HG03095 (cell line): ENCODE results near the gene ZNF578.
"Not testable (repeated sequence)": the region's sequence is repeated elsewhere in the genome, so short reads cannot be mapped to it uniquely, and the experiment has no call there.

Experiments
- ATAC-seq: cut with Tn5 transposase; IDR thresholded peaks from one replicate; pipeline ENCODE4 v1.9.1; 2021; ENCODE audit warnings: moderate library complexity; ENCODE audit not compliant: unreplicated experiment

The ZNF578 gene

GRCh38 chr19:52507266-52507665, 53.9 kb downstream of the ZNF578 start:
- no peak for ATAC-seq

GRCh38 chr19:52516191-52516590, 62.8 kb downstream of the ZNF578 start:
- ATAC-seq, result no peak

GRCh38 chr19:52518646-52519045, 65.3 kb downstream of the ZNF578 start:
- no peak for ATAC-seq

- not testable (repeated sequence) for ATAC-seq
Measured at GRCh38 chr19:52519175-52519574, 65.8 kb downstream of the ZNF578 start.

GRCh38 chr19:52520013-52520412, 66.7 kb downstream of the ZNF578 start:
- no peak for ATAC-seq

- no peak for ATAC-seq
Measured at GRCh38 chr19:52522551-52522950, 69.2 kb downstream of the ZNF578 start.

GRCh38 chr19:52524086-52524485, 70.7 kb downstream of the ZNF578 start:
- no peak for ATAC-seq

GRCh38 chr19:52527134-52527955, 74.0 kb downstream of the ZNF578 start, which contains the start of gene ZNF808:
TSS of gene ZNF808 (plus strand) at chr19:52527668. CDS start at chr19:52543285, 15,617 bp downstream.
- peak; percentile 81 for ATAC-seq

GRCh38 chr19:52527956-52528351, 74.6 kb downstream of the ZNF578 start:
- no peak for ATAC-seq

- no peak for ATAC-seq
Measured at GRCh38 chr19:52532480-52532879, 79.1 kb downstream of the ZNF578 start.

GRCh38 chr19:52533901-52534300, 80.5 kb downstream of the ZNF578 start:
- no peak for ATAC-seq

GRCh38 chr19:52535385-52535770, 82.0 kb downstream of the ZNF578 start:
- not testable (repeated sequence) for ATAC-seq

GRCh38 chr19:52535771-52536447, 82.6 kb downstream of the ZNF578 start:
- ATAC-seq, result peak; percentile 73

- no peak for ATAC-seq
Measured at GRCh38 chr19:52536448-52536800, 83.1 kb downstream of the ZNF578 start.

- not testable (repeated sequence) for ATAC-seq
Measured at GRCh38 chr19:52538815-52539214, 85.5 kb downstream of the ZNF578 start.

- not testable (repeated sequence) for ATAC-seq
Measured at GRCh38 chr19:52541176-52541575, 87.8 kb downstream of the ZNF578 start.

- ATAC-seq, result no peak
Measured at GRCh38 chr19:52541608-52542007, 88.3 kb downstream of the ZNF578 start.

GRCh38 chr19:52542541-52542940, 89.2 kb downstream of the ZNF578 start:
- ATAC-seq, result not testable (repeated sequence)

GRCh38 chr19:52542984-52543664, 89.8 kb downstream of the ZNF578 start:
- no peak for ATAC-seq

- ATAC-seq, result no peak
Measured at GRCh38 chr19:52554216-52554971, 101.0 kb downstream of the ZNF578 start.
